ENCODE results near the gene ARFGEF3. TPM values are rescaled to one million over a fixed set of nuclear protein-coding genes. Genes with fewer than 3 reads are reported as not detected.

Gene ARFGEF3
- total and polyA plus RNA-seq, 10 of the 15 experiments (the other 5 are each of a cell fraction or from before 2014, with no cell fraction given): under 0.01 to 0.08 (median 0.02) TPM; not detected in 1

- H3K4me3 ChIP-seq: no peak overlapping the region
- ATAC-seq: no peak
- ChIA-PET SMC1A (ENCODE audit: uncharacterized antibody, unreplicated experiment) (no interaction called here), RAD21 (ENCODE audit: unreplicated experiment) (no interaction called here), POLR2A (no interaction called here), CTCF (no interaction called here)
- H2AFZ ChIP-seq (ENCODE audit: control insufficient read depth, low read depth, low read length): no peak overlapping the region
- in situ Hi-C loops (cut with MboI): no loop called here
- H3K27me3 ChIP-seq (replicated peaks in 1 of 2; ENCODE audit: control insufficient read depth in 2 of 2, insufficient read depth in 2 of 2, low read length in 1 of 2): peaks cover 1 to 6% of the 10 kb centered on the region in 2 experiments; a peak in 3 of 4 replicates
- TF ChIP-seq YY1 (IDR thresholded peaks at IDR 0.05; ENCODE audit: low read depth, low read length) (no peak), NRF1 (conservative IDR thresholded peaks at IDR 0.05; ENCODE audit: low read depth, low read length) (no peak), FOXK2 (IDR thresholded peaks at IDR 0.05) (no peak), TARDBP (IDR thresholded peaks at IDR 0.05; ENCODE audit: borderline replicate concordance) (no peak), ETV6 (conservative IDR thresholded peaks at IDR 0.05 in 1 of 2, IDR thresholded peaks at IDR 0.05 in 1 of 2; ENCODE audit: borderline replicate concordance in 1 of 2, low read depth in 1 of 2) (no peak), HDAC2 (IDR thresholded peaks at IDR 0.05) (no peak)
- H3K9me3 ChIP-seq (replicated peaks; ENCODE audit: control insufficient read depth, insufficient read depth, low read length): no peaks in the 10 kb centered on the region
- FAIRE-seq: no peak
- no peak overlapping the region for H3K9ac ChIP-seq (ENCODE audit: control insufficient read depth, insufficient read depth, low read length)
- no peak overlapping the region for H3K4me2 ChIP-seq (ENCODE audit: control insufficient read depth, insufficient read depth)
- no peak overlapping the region for H3K27ac ChIP-seq (ENCODE audit: control insufficient read depth, insufficient read depth)
- no peaks in the 10 kb centered on the region for H3K36me3 ChIP-seq (ENCODE audit: control insufficient read depth in 2 of 2, insufficient read depth in 2 of 2, low read length in 1 of 2)
- no peaks in the 10 kb centered on the region for H3K4me1 ChIP-seq (ENCODE audit: control insufficient read depth, insufficient read depth, low read length)
- intact Hi-C loops (cut with micrococcal nuclease; ENCODE audit: unreplicated experiment): no loop called here
- BruUV-seq (replicated peaks): no TSS peak
- WGBS (ENCODE audit: insufficient coverage, insufficient replicate concordance, low lambda C conversion rate, missing lambda C conversion rate): 11% methylated on average over 4 of the region's 4 CpGs
- DNase-seq (ENCODE audit: low read depth, low spot score): no peak
- H4K20me1 ChIP-seq (ENCODE audit: control insufficient read depth, insufficient read depth): no peaks in the 10 kb centered on the region
- H3K79me2 ChIP-seq (ENCODE audit: control insufficient read depth, insufficient read depth, low read length): no peaks in the 10 kb centered on the region
Observed at GRCh38 chr6:138187156-138187555, 25.4 kb downstream of the ARFGEF3 start.

GRCh38 chr6:138188278-138188941 lies 26.7 kb downstream of the ARFGEF3 start:
- Histone ChIP-seq H3K4me1 (ENCODE audit: control insufficient read depth, insufficient read depth, low read length) (no peaks in the 10 kb centered on the region), H3K79me2 (ENCODE audit: control insufficient read depth, insufficient read depth, low read length) (no peaks in the 10 kb centered on the region), H3K27me3 (replicated peaks in 1 of 2; ENCODE audit: control insufficient read depth in 2 of 2, insufficient read depth in 2 of 2, low read length in 1 of 2) (peaks cover 1 to 6% of the 10 kb centered on the region in 2 experiments; a peak in 3 of 4 replicates), H3K4me2 (ENCODE audit: control insufficient read depth, insufficient read depth) (no peak overlapping the region), H3K9ac (ENCODE audit: control insufficient read depth, insufficient read depth, low read length) (no peak overlapping the region), H4K20me1 (ENCODE audit: control insufficient read depth, insufficient read depth) (no peaks in the 10 kb centered on the region), H3K4me3 (no peak overlapping the region), H3K36me3 (ENCODE audit: control insufficient read depth in 2 of 2, insufficient read depth in 2 of 2, low read length in 1 of 2) (no peaks in the 10 kb centered on the region), H3K9me3 (replicated peaks; ENCODE audit: control insufficient read depth, insufficient read depth, low read length) (no peaks in the 10 kb centered on the region), H3K27ac (ENCODE audit: control insufficient read depth, insufficient read depth) (no peak overlapping the region), H2AFZ (ENCODE audit: control insufficient read depth, low read depth, low read length) (no peak overlapping the region)
- intact Hi-C loops (cut with micrococcal nuclease; ENCODE audit: unreplicated experiment): no loop called here
- DNase-seq (ENCODE audit: low read depth, low spot score) (no peak), FAIRE-seq (no peak), ATAC-seq (no peak)
- no TSS peak for BruUV-seq (replicated peaks)
- ChIA-PET CTCF (no interaction called here), POLR2A (no interaction called here), RAD21 (ENCODE audit: unreplicated experiment) (no interaction called here), SMC1A (ENCODE audit: uncharacterized antibody, unreplicated experiment) (no interaction called here)
- in situ Hi-C loops (cut with MboI): no loop called here
- 0% methylated on average over 5 of the region's 5 CpGs for WGBS (ENCODE audit: insufficient coverage, insufficient replicate concordance, low lambda C conversion rate, missing lambda C conversion rate)
- no peak for TF ChIP-seq BMI1 (IDR thresholded peaks at IDR 0.05; ENCODE audit: borderline replicate concordance)
- TF ChIP-seq RB1 (IDR thresholded peaks at IDR 0.05; ENCODE audit: borderline replicate concordance): no peak
- TF ChIP-seq YY1 (IDR thresholded peaks at IDR 0.05; ENCODE audit: low read depth, low read length): no peak
- TF ChIP-seq POU2F2 (IDR thresholded peaks at IDR 0.05; ENCODE audit: borderline replicate concordance, low read depth, low read length): no peak
- TF ChIP-seq MTA3 (IDR thresholded peaks at IDR 0.05; ENCODE audit: borderline replicate concordance, low read length): no peak
- no peak for TF ChIP-seq HCFC1 (IDR thresholded peaks at IDR 0.05; ENCODE audit: low read length)
- no peak for TF ChIP-seq IRF4 (IDR thresholded peaks at IDR 0.05; ENCODE audit: low read depth, low read length)
- no peak for TF ChIP-seq FOXM1 (IDR thresholded peaks at IDR 0.05; ENCODE audit: low read depth, low read length)
- TF ChIP-seq MYB (IDR thresholded peaks at IDR 0.05; ENCODE audit: borderline replicate concordance, low read depth, low read length): no peak
- no peak for TF ChIP-seq IKZF2 (IDR thresholded peaks at IDR 0.05)
- TF ChIP-seq JUND (IDR thresholded peaks at IDR 0.05; ENCODE audit: low read depth, low read length): no peak
- no peak for TF ChIP-seq PKNOX1 (IDR thresholded peaks at IDR 0.05)
- no peak for TF ChIP-seq KAT2A (conservative IDR thresholded peaks at IDR 0.05; ENCODE audit: control insufficient read depth, low read depth, low read length)
- no peak for TF ChIP-seq MTA2 (IDR thresholded peaks at IDR 0.05; ENCODE audit: low read depth)

Data from GM12878 (cell line).